Vagina (tissue), 2 donors: Measurements from ENCODE around the gene CEP290. TPM values are rescaled to one million over a fixed set of nuclear protein-coding genes. Genes with fewer than 3 reads are reported as not detected.

Experiments
- DNase-seq, 2 donors: peaks; one replicate each; pipeline ENCODE4 v3.0.0-alpha.2; 2017; ENCODE audit errors: extremely low spot score in 2 of 2
- H3K27ac ChIP-seq: fragments of 200-600 bp; sonication (generic); one replicate; pipeline ENCODE4 v1.5.1; 2019
- H3K27me3 ChIP-seq: fragments of 200-600 bp; sonication (generic); one replicate; pipeline ENCODE4 v1.5.1; 2019
- H3K36me3 ChIP-seq, 2 donors: fragments of 200-600 bp; sonication (generic); one replicate each; pipeline ENCODE4 v1.5.1; 2017 to 2019
- H3K4me1 ChIP-seq: fragments of 200-600 bp; sonication (generic); one replicate; pipeline ENCODE4 v1.5.1; 2019
- H3K4me3 ChIP-seq, 2 donors: fragments of 200-600 bp; sonication (generic); 1 replicate in 1 of 2; 2 replicates in 1 of 2; pipeline ENCODE4 v1.5.1; 2016 to 2019
- H3K9me3 ChIP-seq: fragments of 200-600 bp; sonication (generic); one replicate; pipeline ENCODE4 v1.5.1; 2019
- POLR2A ChIP-seq, 2 donors: fragments of 450-650 bp; IDR thresholded peaks; one replicate each; pipeline ENCODE4 v1.6.1; 2017; ENCODE audit warnings: antibody characterized with exemption in 2 of 2, mild to moderate bottlenecking in 2 of 2, moderate library complexity in 2 of 2
- POLR2AphosphoS5 ChIP-seq, 2 donors: sonication (generic); formaldehyde crosslinking; IDR thresholded peaks; one replicate each; pipeline ENCODE4 v1.9.0; 2017; ENCODE audit warnings: antibody characterized with exemption in 2 of 2, mild to moderate bottlenecking in 2 of 2, low read depth in 1 of 2; ENCODE audit not compliant: insufficient read depth in 1 of 2
- intact Hi-C: fragments of 100-400 bp; cut with DNase I; formaldehyde crosslinking; loops from one replicate; pipeline ENCODE4 v1.15.1; 2023
- total RNA-seq: library from RNA; depleted of rRNA; stranded (reverse); fragments of >200 nt; gene quantifications from one replicate; pipeline ENCODE4 v1.2.3, GENCODE V29; 2016
- TF ChIP-seq, protein P1 (sequence below), 3 experiments: fragments of 450-650 bp in 2 of 3; fragments of 200-600 bp in 1 of 3; sonication (generic) in 1 of 3; IDR thresholded peaks; one replicate each; pipeline ENCODE4 v1.5.1; 2017 to 2019; ENCODE audit warnings: antibody characterized with exemption in 3 of 3, mild to moderate bottlenecking in 2 of 3, moderate library complexity in 2 of 3

Gene CEP290
- total RNA-seq, 1 donor from 2014 or later = 16.2 TPM

- no peak for DNase-seq
- Histone ChIP-seq H3K27ac (no peak overlapping the region), H3K4me3 (no peak overlapping the region), H3K36me3 (peaks cover 0 to 8% of the 10 kb centered on the region in 2 donors), H3K27me3 (no peaks in the 10 kb centered on the region), H3K9me3 (no peaks in the 10 kb centered on the region), H3K4me1 (no peaks in the 10 kb centered on the region)
- no peak for TF ChIP-seq POLR2A (IDR thresholded peaks at IDR 0.05)
- TF ChIP-seq, protein P1, sequence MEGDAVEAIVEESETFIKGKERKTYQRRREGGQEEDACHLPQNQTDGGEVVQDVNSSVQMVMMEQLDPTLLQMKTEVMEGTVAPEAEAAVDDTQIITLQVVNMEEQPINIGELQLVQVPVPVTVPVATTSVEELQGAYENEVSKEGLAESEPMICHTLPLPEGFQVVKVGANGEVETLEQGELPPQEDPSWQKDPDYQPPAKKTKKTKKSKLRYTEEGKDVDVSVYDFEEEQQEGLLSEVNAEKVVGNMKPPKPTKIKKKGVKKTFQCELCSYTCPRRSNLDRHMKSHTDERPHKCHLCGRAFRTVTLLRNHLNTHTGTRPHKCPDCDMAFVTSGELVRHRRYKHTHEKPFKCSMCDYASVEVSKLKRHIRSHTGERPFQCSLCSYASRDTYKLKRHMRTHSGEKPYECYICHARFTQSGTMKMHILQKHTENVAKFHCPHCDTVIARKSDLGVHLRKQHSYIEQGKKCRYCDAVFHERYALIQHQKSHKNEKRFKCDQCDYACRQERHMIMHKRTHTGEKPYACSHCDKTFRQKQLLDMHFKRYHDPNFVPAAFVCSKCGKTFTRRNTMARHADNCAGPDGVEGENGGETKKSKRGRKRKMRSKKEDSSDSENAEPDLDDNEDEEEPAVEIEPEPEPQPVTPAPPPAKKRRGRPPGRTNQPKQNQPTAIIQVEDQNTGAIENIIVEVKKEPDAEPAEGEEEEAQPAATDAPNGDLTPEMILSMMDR (IDR thresholded peaks at IDR 0.05) = no peak
- no peak for TF ChIP-seq POLR2AphosphoS5 (IDR thresholded peaks at IDR 0.05; ENCODE audit: insufficient read depth in 1 of 2, low read depth in 1 of 2)
- intact Hi-C loops = no loop called here
Observed at GRCh38 chr12:88056571-88056970, 85.3 kb downstream of the CEP290 start.

DNA sequence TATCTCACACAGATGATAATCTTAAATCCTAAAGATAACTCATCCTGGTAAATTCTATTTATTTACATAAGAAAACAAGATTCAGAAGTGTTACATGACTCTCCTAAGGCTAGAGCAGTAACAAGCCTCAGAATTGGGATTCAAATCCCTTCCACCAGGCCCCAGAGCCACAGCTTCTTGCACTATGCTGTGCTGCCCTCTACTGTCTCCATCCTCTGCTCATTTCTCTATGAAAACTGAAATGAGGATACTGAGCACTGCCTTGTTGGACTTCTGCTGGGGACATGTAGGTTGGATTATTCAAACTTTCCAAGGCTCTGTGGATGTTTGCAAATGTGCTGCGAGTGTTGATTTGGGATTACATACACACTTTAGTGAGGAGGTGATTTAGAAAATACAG is 89.2 kb downstream of the CEP290 start:
- Histone ChIP-seq H3K27ac (no peak overlapping the region), H3K4me1 (no peaks in the 10 kb centered on the region), H3K4me3 (no peak overlapping the region), H3K36me3 (peaks cover 0 to 33% of the 10 kb centered on the region in 2 donors), H3K9me3 (no peaks in the 10 kb centered on the region), H3K27me3 (no peaks in the 10 kb centered on the region)
- TF ChIP-seq POLR2A (IDR thresholded peaks at IDR 0.05) (no peak), POLR2AphosphoS5 (IDR thresholded peaks at IDR 0.05; ENCODE audit: insufficient read depth in 1 of 2, low read depth in 1 of 2) (no peak)
- TF ChIP-seq, protein P1 (IDR thresholded peaks at IDR 0.05) = no peak
- intact Hi-C loops = no loop called here
- DNase-seq = no peak

- no peak overlapping the region for H3K4me3 ChIP-seq
- H3K27me3 ChIP-seq = no peaks in the 10 kb centered on the region
- no peak overlapping the region for H3K27ac ChIP-seq
- peaks cover 0 to 54% of the 10 kb centered on the region in 2 donors for H3K36me3 ChIP-seq
- peaks cover 11% of the 10 kb centered on the region for H3K4me1 ChIP-seq
- TF ChIP-seq, protein P1 (IDR thresholded peaks at IDR 0.05) = no peak
- no peak for TF ChIP-seq POLR2AphosphoS5 (IDR thresholded peaks at IDR 0.05; ENCODE audit: insufficient read depth in 1 of 2, low read depth in 1 of 2)
- no peak for TF ChIP-seq POLR2A (IDR thresholded peaks at IDR 0.05)
- no peak for DNase-seq
- H3K9me3 ChIP-seq = no peaks in the 10 kb centered on the region
- intact Hi-C loops = no loop called here
Observed at GRCh38 chr12:88044035-88044434, 97.9 kb downstream of the CEP290 start.

- H3K4me3 ChIP-seq = no peak overlapping the region
- no peak for DNase-seq
- TF ChIP-seq POLR2AphosphoS5 (IDR thresholded peaks at IDR 0.05; ENCODE audit: insufficient read depth in 1 of 2, low read depth in 1 of 2) = no peak
- TF ChIP-seq, protein P1 (IDR thresholded peaks at IDR 0.05) = no peak
- no peak for TF ChIP-seq POLR2A (IDR thresholded peaks at IDR 0.05)
- peaks cover 49% of the 10 kb centered on the region for H3K4me1 ChIP-seq
- H3K27me3 ChIP-seq = no peaks in the 10 kb centered on the region
- H3K27ac ChIP-seq = no peak overlapping the region
- H3K9me3 ChIP-seq = no peaks in the 10 kb centered on the region
- no peaks in the 10 kb centered on the region for H3K36me3 ChIP-seq
- intact Hi-C loops = no loop called here
Observed at GRCh38 chr12:88037770-88038169, 104.1 kb downstream of the CEP290 start.

GRCh38 chr12:88036353-88036965 is 105.4 kb downstream of the CEP290 start:
- Histone ChIP-seq H3K36me3 (no peaks in the 10 kb centered on the region), H3K27ac (peak overlapping the region; percentile 64), H3K4me3 (peak overlapping the region; percentile 71 to 72), H3K4me1 (peaks cover 49% of the 10 kb centered on the region), H3K9me3 (no peaks in the 10 kb centered on the region), H3K27me3 (no peaks in the 10 kb centered on the region)
- TF ChIP-seq, protein P1 (IDR thresholded peaks at IDR 0.05) = no peak
- TF ChIP-seq POLR2AphosphoS5 (IDR thresholded peaks at IDR 0.05; ENCODE audit: insufficient read depth in 1 of 2, low read depth in 1 of 2) = peak in 1 of 2 donors; percentile 40
- TF ChIP-seq POLR2A (IDR thresholded peaks at IDR 0.05) = no peak
- intact Hi-C loops = no loop called here
- DNase-seq = no peak
